T-cell (primary cell): Measurements from ENCODE around the gene PTPRM. TPM values are rescaled to one million over a fixed set of nuclear protein-coding genes. Genes with fewer than 3 reads are reported as not detected.

ENCODE experiments used
- ATAC-seq, 4 experiments: fragments of 200-7000 bp in 3 of 4; fragments of 150-1000 bp in 1 of 4; cut with Tn5 transposase; replicated peaks in 1 of 4; 1 replicate in 3 of 4; 2 replicates in 1 of 4; pipeline ENCODE4 v1.10.0; 2021; ENCODE audit warnings: moderate library complexity in 3 of 4, mild to moderate bottlenecking in 2 of 4, moderate number of reproducible peaks in 1 of 4
- CTCF ChIA-PET, 2 donors: fragments of 300-600 bp; sonication (Branson Sonifier 250); formaldehyde crosslinking; loops; one replicate each; lab custom pipeline; 2022; ENCODE audit warnings: antibody characterized with exemption in 2 of 2; lab: Charles Lee
- POLR2A ChIA-PET, 2 donors: fragments of 300-600 bp; sonication (Branson Sonifier 250); formaldehyde crosslinking; loops; one replicate each; lab custom pipeline; 2022; ENCODE audit warnings: antibody characterized with exemption in 2 of 2; lab: Charles Lee
- DNase-seq, 35 experiments: peaks; one replicate each; pipeline versions ENCODE4 v3.0.0 to v3.0.0-alpha.2; 2013 to 2023
- H3K27ac ChIP-seq: one replicate; pipeline ENCODE4 v1.5.1; 2013; ENCODE audit warnings: low read length
- H3K27me3 ChIP-seq, 2 experiments: replicated peaks in 1 of 2; 1 replicate in 1 of 2; 2 replicates in 1 of 2; pipeline versions ENCODE4 v1.6.1 to v1.7.0; 2013; ENCODE audit warnings: low read length in 1 of 2, mixed read lengths in 1 of 2; ENCODE audit not compliant: control insufficient read depth in 2 of 2, insufficient read depth in 2 of 2; ENCODE audit errors: extremely low read depth in 1 of 2
- H3K36me3 ChIP-seq, 2 donors: 1 replicate in 1 of 2; 2 replicates in 1 of 2; pipeline versions ENCODE4 v1.6.1 to v1.7.0; 2013; ENCODE audit warnings: low read length in 1 of 2; ENCODE audit not compliant: control insufficient read depth in 2 of 2, insufficient read depth in 1 of 2; ENCODE audit errors: extremely low read depth in 1 of 2
- H3K4me1 ChIP-seq, 2 experiments: 1 replicate in 1 of 2; 2 replicates in 1 of 2; pipeline versions ENCODE4 v1.6.1 to v1.7.0; 2013; ENCODE audit warnings: low read length in 2 of 2, mixed read lengths in 1 of 2; ENCODE audit not compliant: insufficient read depth in 2 of 2, control insufficient read depth in 1 of 2; ENCODE audit errors: extremely low read depth in 1 of 2
- H3K4me3 ChIP-seq, 2 donors: 1 replicate in 1 of 2; 2 replicates in 1 of 2; pipeline versions ENCODE4 v1.5.1 to v1.7.0; 2013; ENCODE audit warnings: mild to moderate bottlenecking in 2 of 2, low read length in 1 of 2, moderate library complexity in 1 of 2; ENCODE audit not compliant: control insufficient read depth in 1 of 2; ENCODE audit errors: extremely low read depth in 1 of 2
- H3K9me3 ChIP-seq: 2 replicates; pipeline ENCODE4 v1.7.0; 2013
- H3K27ac Mint-ChIP-seq, 2 donors: one replicate each; pipeline ENCODE4 v1.8.0; 2020 to 2021; ENCODE audit warnings: mild to moderate bottlenecking in 2 of 2, mixed read lengths in 2 of 2
- H3K27me3 Mint-ChIP-seq, 2 donors: one replicate each; pipeline ENCODE4 v1.8.0; 2021 to 2022; ENCODE audit warnings: mixed read lengths in 2 of 2
- H3K36me3 Mint-ChIP-seq: one replicate; pipeline ENCODE4 v1.8.0; 2021; ENCODE audit warnings: mixed read lengths
- H3K4me1 Mint-ChIP-seq, 3 donors: one replicate each; pipeline ENCODE4 v1.8.0; 2020 to 2022; ENCODE audit warnings: mixed read lengths in 3 of 3, mild to moderate bottlenecking in 1 of 3
- H3K4me3 Mint-ChIP-seq, 3 donors: one replicate each; pipeline ENCODE4 v1.8.0; 2020 to 2022; ENCODE audit warnings: mild to moderate bottlenecking in 3 of 3, mixed read lengths in 3 of 3, moderate library complexity in 3 of 3
- H3K9me3 Mint-ChIP-seq, 3 donors: one replicate each; pipeline ENCODE4 v1.8.0; 2020 to 2022; ENCODE audit warnings: mixed read lengths in 3 of 3
- WGBS: methylation state at CpG from one replicate; pipeline ENCODE4 v1.1.5; 2013; ENCODE audit warnings: missing lambda C conversion rate; ENCODE audit not compliant: insufficient coverage; 5-methylcytosine and 5-hydroxymethylcytosine counted together
- total RNA-seq, 35 experiments: library from RNA in 6 of 35; stranded (reverse) in 6 of 35; fragments of 120-200 nt in 1 of 35; gene quantifications; one replicate each; pipeline versions ENCODE4 v1.2.1 to v1.2.4 and lab custom pipeline; 2013 to 2026

PTPRM gene
- total RNA-seq, 5 donors from 2014 or later (not counting 1 experiment from before 2014, with no cell fraction given): 4.1 to 47.4 (median 7.1) TPM

DNA sequence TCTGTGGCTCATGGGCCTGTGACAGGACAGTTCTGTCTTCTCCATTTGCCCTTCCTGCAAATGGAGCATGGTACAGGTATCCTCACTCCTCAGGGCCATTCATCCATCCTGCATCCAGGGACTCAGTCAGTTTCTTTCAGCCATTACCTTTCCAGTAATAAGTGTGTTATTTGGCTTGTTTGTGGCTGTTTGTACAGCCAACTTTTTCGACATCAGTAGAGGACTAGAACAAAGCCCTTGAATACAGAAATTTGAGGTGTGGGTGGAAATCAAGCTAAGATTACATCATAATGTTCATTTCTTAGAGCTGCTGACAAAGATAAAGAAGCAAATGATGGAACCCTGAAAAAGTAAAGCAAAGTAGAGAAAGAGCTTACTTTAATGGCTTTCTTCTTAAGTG, 290.4 kb downstream of the PTPRM start:
- Histone ChIP-seq H3K4me1 (no peaks in the 10 kb centered on the region), H3K27ac (no peak overlapping the region), H3K36me3 (no peaks in the 10 kb centered on the region), H3K4me3 (no peak overlapping the region), H3K9me3 (no peaks in the 10 kb centered on the region), H3K27me3 (no peaks in the 10 kb centered on the region)
- H3K36me3 Mint-ChIP-seq: no peaks in the 10 kb centered on the region
- POLR2A ChIA-PET: no interaction called here
- CTCF ChIA-PET: no interaction called here
- no peak for ATAC-seq
- H3K27ac Mint-ChIP-seq: no peak overlapping the region
- H3K9me3 Mint-ChIP-seq: peaks cover 0 to 3% (median 0%) of the 10 kb centered on the region in 3 donors
- DNase-seq: no peak
- H3K4me3 Mint-ChIP-seq: no peak overlapping the region
- H3K27me3 Mint-ChIP-seq: no peaks in the 10 kb centered on the region
- WGBS: no CpG with 5 or more reads among the region's 1 CpG
- no peaks in the 10 kb centered on the region for H3K4me1 Mint-ChIP-seq

DNA sequence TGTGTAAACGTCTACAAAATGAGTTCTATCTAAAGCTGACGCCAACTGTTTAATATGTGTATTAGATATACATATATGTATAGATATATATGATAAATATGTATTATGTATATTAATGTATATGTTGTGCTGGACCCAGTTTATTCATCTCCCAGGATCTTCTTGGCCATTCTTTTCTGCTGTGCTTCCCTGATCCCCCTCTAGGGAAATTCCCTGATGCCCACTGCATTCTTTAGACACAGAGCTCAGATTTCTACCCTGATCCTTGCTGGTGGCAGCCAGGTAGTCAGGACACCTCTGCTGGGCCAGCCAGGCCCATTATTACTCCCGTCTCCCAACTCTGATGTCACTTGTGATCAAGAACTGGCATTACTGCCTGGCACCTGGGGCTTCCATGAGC, 292.0 kb downstream of the PTPRM start:
- 67% methylated on average over 1 of the region's 3 CpGs for WGBS
- POLR2A ChIA-PET: no interaction called here
- no peaks in the 10 kb centered on the region for H3K27me3 ChIP-seq
- Mint-ChIP-seq H3K9me3 (peaks cover 0 to 3% (median 0%) of the 10 kb centered on the region in 3 donors), H3K27ac (no peak overlapping the region), H3K4me3 (no peak overlapping the region), H3K36me3 (no peaks in the 10 kb centered on the region), H3K4me1 (no peaks in the 10 kb centered on the region), H3K27me3 (no peaks in the 10 kb centered on the region)
- H3K4me1 ChIP-seq: no peaks in the 10 kb centered on the region
- no peaks in the 10 kb centered on the region for H3K9me3 ChIP-seq
- H3K27ac ChIP-seq: no peak overlapping the region
- no peaks in the 10 kb centered on the region for H3K36me3 ChIP-seq
- CTCF ChIA-PET: no interaction called here
- no peak for DNase-seq
- H3K4me3 ChIP-seq: no peak overlapping the region
- no peak for ATAC-seq

DNA sequence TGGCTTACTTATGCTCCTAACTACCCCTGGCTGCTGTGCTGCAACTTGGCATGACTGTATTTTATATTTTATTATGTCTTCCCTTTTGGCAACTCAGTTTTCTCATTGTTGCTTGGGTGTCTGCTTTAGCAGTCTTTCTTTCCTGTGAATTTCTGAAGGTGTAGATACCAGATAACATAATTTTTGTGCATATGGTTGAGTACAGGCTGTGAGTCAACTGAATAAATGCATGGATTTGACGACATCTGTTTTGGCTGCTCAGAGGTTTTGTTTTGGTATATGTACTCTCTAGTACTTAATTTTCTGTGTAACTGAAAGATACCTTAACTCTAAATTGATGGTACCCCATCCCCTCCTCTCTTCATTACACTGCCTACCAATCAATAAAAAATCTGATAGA, 303.1 kb downstream of the PTPRM start:
- Histone ChIP-seq H3K9me3 (no peaks in the 10 kb centered on the region), H3K4me1 (no peaks in the 10 kb centered on the region), H3K27ac (no peak overlapping the region), H3K4me3 (no peak overlapping the region), H3K36me3 (no peaks in the 10 kb centered on the region), H3K27me3 (peaks cover 0 to 8% of the 10 kb centered on the region in 2 experiments)
- H3K36me3 Mint-ChIP-seq: no peaks in the 10 kb centered on the region
- POLR2A ChIA-PET: no interaction called here
- ATAC-seq (no peak), DNase-seq (no peak)
- H3K27ac Mint-ChIP-seq: no peak overlapping the region
- H3K4me3 Mint-ChIP-seq: no peak overlapping the region
- no peaks in the 10 kb centered on the region for H3K4me1 Mint-ChIP-seq
- no peaks in the 10 kb centered on the region for H3K27me3 Mint-ChIP-seq
- CTCF ChIA-PET: no interaction called here
- peaks cover 7 to 13% (median 12%) of the 10 kb centered on the region in 3 donors for H3K9me3 Mint-ChIP-seq
- WGBS: no CpG with 5 or more reads among the region's 1 CpG

DNA sequence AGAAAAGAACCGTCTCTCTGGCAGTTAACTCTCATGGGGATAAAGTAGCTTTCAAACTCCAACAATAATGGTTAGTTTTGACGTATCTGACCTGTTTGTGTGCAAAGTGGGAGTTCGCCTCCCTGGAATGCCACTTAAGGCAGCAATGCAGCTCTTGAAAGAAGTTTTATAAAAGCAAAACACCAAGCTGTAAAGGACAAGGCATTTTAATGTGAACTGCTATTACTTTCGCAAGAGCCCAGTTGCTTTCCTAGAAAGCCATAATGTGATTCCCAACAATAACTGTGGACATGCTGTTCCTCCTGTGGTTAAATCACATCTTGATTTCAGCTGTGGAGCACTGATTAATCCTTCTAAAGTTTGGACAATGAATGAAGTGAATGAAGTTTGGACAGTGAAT, 303.7 kb downstream of the PTPRM start:
- no peaks in the 10 kb centered on the region for H3K9me3 ChIP-seq
- H3K4me3 Mint-ChIP-seq: no peak overlapping the region
- ChIA-PET CTCF (no interaction called here), POLR2A (no interaction called here)
- H3K36me3 ChIP-seq: no peaks in the 10 kb centered on the region
- whole genome bisulfite sequencing: 100% methylated on average over 1 of the region's 4 CpGs
- no peaks in the 10 kb centered on the region for H3K4me1 Mint-ChIP-seq
- no peak overlapping the region for H3K27ac ChIP-seq
- H3K27me3 Mint-ChIP-seq: no peaks in the 10 kb centered on the region
- H3K27ac Mint-ChIP-seq: no peak overlapping the region
- no peaks in the 10 kb centered on the region for H3K4me1 ChIP-seq
- no peaks in the 10 kb centered on the region for H3K36me3 Mint-ChIP-seq
- no peak overlapping the region for H3K4me3 ChIP-seq
- peaks cover 7 to 11% (median 8%) of the 10 kb centered on the region in 3 donors for H3K9me3 Mint-ChIP-seq
- DNase-seq: no peak
- no peak for ATAC-seq
- H3K27me3 ChIP-seq: peaks cover 0 to 8% of the 10 kb centered on the region in 2 experiments

DNA sequence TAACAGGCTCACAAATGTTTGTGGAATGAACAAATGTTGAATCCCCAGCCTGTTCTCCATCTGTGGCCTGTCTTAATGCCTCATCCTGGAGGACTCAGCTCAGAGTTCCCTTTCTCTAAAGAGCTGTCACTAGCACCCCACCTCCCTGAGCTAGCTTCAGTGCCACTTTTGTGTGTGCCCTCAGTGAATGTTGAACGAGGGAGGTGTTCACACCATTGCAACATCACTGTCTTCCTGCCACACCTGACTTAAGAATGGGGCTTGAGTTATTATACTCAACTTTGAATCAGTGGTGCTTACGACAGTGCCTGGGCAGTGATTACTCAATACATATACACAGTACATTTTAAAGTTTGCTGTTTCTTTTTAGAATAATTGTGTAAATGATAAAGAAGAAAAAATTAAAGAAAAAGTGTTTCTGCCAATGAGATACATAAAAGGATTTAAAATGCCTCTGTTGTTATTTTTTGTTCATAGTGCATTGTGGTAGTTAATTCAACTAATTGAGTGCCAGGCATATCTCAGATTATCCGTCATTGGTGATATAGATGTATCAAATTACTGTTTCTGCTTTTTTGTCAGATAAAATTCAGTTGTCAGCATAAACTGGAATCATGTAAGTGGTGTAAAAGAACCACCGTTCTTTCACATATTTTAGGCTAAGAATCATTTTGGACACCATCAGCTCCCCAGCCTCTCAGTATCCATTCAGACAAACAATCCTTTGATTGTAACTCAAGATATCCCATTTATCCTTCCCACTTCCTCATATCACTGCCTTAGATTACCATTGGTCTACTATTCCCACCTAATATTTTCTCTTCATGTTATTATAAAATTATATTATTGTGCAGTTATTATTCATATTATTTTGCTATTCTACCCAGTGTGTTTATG, 304.7 kb downstream of the PTPRM start:
- CTCF ChIA-PET: no interaction called here
- Mint-ChIP-seq H3K9me3 (peaks cover 3 to 6% (median 3%) of the 10 kb centered on the region in 3 donors), H3K4me3 (no peak overlapping the region), H3K36me3 (no peaks in the 10 kb centered on the region), H3K27ac (no peak overlapping the region), H3K4me1 (no peaks in the 10 kb centered on the region), H3K27me3 (no peaks in the 10 kb centered on the region)
- WGBS: no CpG with 5 or more reads among the region's 4 CpGs
- Histone ChIP-seq H3K36me3 (no peaks in the 10 kb centered on the region), H3K27me3 (peaks cover 0 to 8% of the 10 kb centered on the region in 2 experiments), H3K4me3 (no peak overlapping the region), H3K27ac (no peak overlapping the region), H3K4me1 (no peaks in the 10 kb centered on the region), H3K9me3 (no peaks in the 10 kb centered on the region)
- POLR2A ChIA-PET: no interaction called here
- ATAC-seq (no peak), DNase-seq (no peak)

DNA sequence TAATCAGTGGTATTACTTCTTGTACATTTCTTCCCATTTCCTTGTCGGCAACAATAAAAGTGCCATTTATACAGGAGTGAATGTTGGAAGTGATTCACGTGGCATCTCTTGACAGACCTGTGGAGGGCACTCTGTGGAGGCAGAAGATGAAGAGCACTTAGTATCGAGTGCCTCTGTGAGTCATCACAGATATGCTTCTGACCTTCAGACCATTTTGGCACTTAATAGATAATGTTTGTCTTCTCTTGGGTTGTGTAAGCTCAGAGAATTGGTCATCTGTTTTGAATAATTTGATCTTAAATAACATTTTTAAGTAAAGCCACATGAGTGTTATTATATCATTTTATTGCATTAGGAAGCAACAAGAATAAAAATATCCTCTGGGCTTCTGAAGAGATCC, 305.5 kb downstream of the PTPRM start:
- H3K4me3 Mint-ChIP-seq: no peak overlapping the region
- CTCF ChIA-PET: no interaction called here
- H3K36me3 Mint-ChIP-seq: no peaks in the 10 kb centered on the region
- DNase-seq (no peak), ATAC-seq (no peak)
- H3K9me3 Mint-ChIP-seq: peaks cover 3 to 6% (median 3%) of the 10 kb centered on the region in 3 donors
- H3K27me3 Mint-ChIP-seq: no peaks in the 10 kb centered on the region
- WGBS: 50% methylated on average over 1 of the region's 3 CpGs
- no peaks in the 10 kb centered on the region for H3K4me1 Mint-ChIP-seq
- no peak overlapping the region for H3K27ac Mint-ChIP-seq
- no peaks in the 10 kb centered on the region for H3K4me1 ChIP-seq
- H3K36me3 ChIP-seq: no peaks in the 10 kb centered on the region
- H3K4me3 ChIP-seq: no peak overlapping the region
- POLR2A ChIA-PET: no interaction called here
- peaks cover 0 to 8% of the 10 kb centered on the region in 2 experiments for H3K27me3 ChIP-seq
- H3K9me3 ChIP-seq: no peaks in the 10 kb centered on the region
- no peak overlapping the region for H3K27ac ChIP-seq
